NCI-H2029 (cell line): ENCODE measurements around the gene CRTC1.
A peak's percentile ranks its signal among the peaks of the same experiment; 100 is the strongest.
"Not testable (repeated sequence)": the region's sequence is repeated elsewhere in the genome, so short reads cannot be mapped to it uniquely, and the experiment has no call there.

ENCODE experiments used
- DNase-seq: peaks from one replicate; lab custom pipeline; 2025; lab: John Stamatoyannopoulos, UW

Gene CRTC1

GRCh38 chr19:18730885-18731513, 47.5 kb downstream of the CRTC1 start:
- DNase-seq = no peak

GRCh38 chr19:18731562-18732008, 48.1 kb downstream of the CRTC1 start:
- no peak for DNase-seq

GRCh38 chr19:18733196-18733647, 49.7 kb downstream of the CRTC1 start:
- peak; percentile 60 for DNase-seq

- DNase-seq = not testable (repeated sequence)
These were observed 50.4 kb downstream of the CRTC1 start for GRCh38 chr19:18733762-18734332.

GRCh38 chr19:18735324-18735723, 51.8 kb downstream of the CRTC1 start:
- no peak for DNase-seq

- no peak for DNase-seq
These were observed 52.3 kb downstream of the CRTC1 start for GRCh38 chr19:18735752-18736151.

- peak; percentile 68 for DNase-seq
These were observed 53.2 kb downstream of the CRTC1 start for GRCh38 chr19:18736415-18737336.

- no peak for DNase-seq
These were observed 54.0 kb downstream of the CRTC1 start for GRCh38 chr19:18737337-18737953.

- no peak for DNase-seq
These were observed 54.5 kb downstream of the CRTC1 start for GRCh38 chr19:18737954-18738351.

GRCh38 chr19:18738961-18739690, 55.6 kb downstream of the CRTC1 start:
- DNase-seq = no peak

GRCh38 chr19:18741124-18742121, 57.9 kb downstream of the CRTC1 start:
- DNase-seq = peak; percentile 97

GRCh38 chr19:18742324-18742723, 58.8 kb downstream of the CRTC1 start:
- DNase-seq = no peak

- DNase-seq = peak; percentile 38
These were observed 59.6 kb downstream of the CRTC1 start for GRCh38 chr19:18742838-18743783.

GRCh38 chr19:18743784-18744418, 60.4 kb downstream of the CRTC1 start:
- DNase-seq = no peak

- DNase-seq = no peak
These were observed 61.7 kb downstream of the CRTC1 start for GRCh38 chr19:18745012-18745735.

- DNase-seq = no peak
These were observed 62.5 kb downstream of the CRTC1 start for GRCh38 chr19:18745931-18746330.

GRCh38 chr19:18746401-18747325, 63.2 kb downstream of the CRTC1 start:
- DNase-seq = no peak
